Measurements from ENCODE around the gene PHLDA1.

The PHLDA1 gene

GRCh38 chr12:76049575-76050251 is 18.1 kb upstream of the PHLDA1 start:
- Mint-ChIP-seq H3K27ac (peak overlapping the region; percentile 14), H3K27me3 (no peaks in the 10 kb centered on the region), H3K36me3 (ENCODE audit: low read depth) (peaks cover 80% of the 10 kb centered on the region), H3K4me3 (no peak overlapping the region), H3K4me1 (ENCODE audit: low read depth) (peaks cover 9% of the 10 kb centered on the region), H3K9me3 (no peaks in the 10 kb centered on the region)

- peaks cover 67% of the 10 kb centered on the region for H3K36me3 Mint-ChIP-seq (ENCODE audit: low read depth)
Measured at GRCh38 chr12:76047742-76048141, 16.2 kb upstream of the PHLDA1 start.

GRCh38 chr12:76047060-76047459 is 15.5 kb upstream of the PHLDA1 start:
- H3K4me3 Mint-ChIP-seq, result no peak overlapping the region
- peaks cover 9% of the 10 kb centered on the region for H3K4me1 Mint-ChIP-seq (ENCODE audit: low read depth)
- H3K36me3 Mint-ChIP-seq (ENCODE audit: low read depth), result peaks cover 60% of the 10 kb centered on the region
- no peaks in the 10 kb centered on the region for H3K27me3 Mint-ChIP-seq
- H3K27ac Mint-ChIP-seq, result no peak overlapping the region
- no peaks in the 10 kb centered on the region for H3K9me3 Mint-ChIP-seq

More at GRCh38 chr12:76047742-76048141, 16.2 kb upstream of the PHLDA1 start:
- H3K27me3 Mint-ChIP-seq, result no peaks in the 10 kb centered on the region
- H3K4me3 Mint-ChIP-seq, result no peak overlapping the region
- no peak overlapping the region for H3K27ac Mint-ChIP-seq
- H3K9me3 Mint-ChIP-seq, result no peaks in the 10 kb centered on the region
- peaks cover 9% of the 10 kb centered on the region for H3K4me1 Mint-ChIP-seq (ENCODE audit: low read depth)

- peaks cover 27% of the 10 kb centered on the region for H3K36me3 Mint-ChIP-seq (ENCODE audit: low read depth)
- no peak overlapping the region for H3K4me3 Mint-ChIP-seq
- H3K27ac Mint-ChIP-seq, result peak overlapping the region; percentile 17
- H3K4me1 Mint-ChIP-seq (ENCODE audit: low read depth), result peaks cover 3% of the 10 kb centered on the region
- no peaks in the 10 kb centered on the region for H3K27me3 Mint-ChIP-seq
- H3K9me3 Mint-ChIP-seq, result no peaks in the 10 kb centered on the region
Measured at GRCh38 chr12:76043377-76043776, 11.8 kb upstream of the PHLDA1 start.

- H3K36me3 Mint-ChIP-seq (ENCODE audit: low read depth), result peaks cover 17% of the 10 kb centered on the region
- H3K4me3 Mint-ChIP-seq, result no peak overlapping the region
- H3K27me3 Mint-ChIP-seq, result no peaks in the 10 kb centered on the region
- no peak overlapping the region for H3K27ac Mint-ChIP-seq
- no peaks in the 10 kb centered on the region for H3K9me3 Mint-ChIP-seq
- peaks cover 11% of the 10 kb centered on the region for H3K4me1 Mint-ChIP-seq (ENCODE audit: low read depth)
Measured at GRCh38 chr12:76042147-76042546, 10.6 kb upstream of the PHLDA1 start.

- no peaks in the 10 kb centered on the region for H3K27me3 Mint-ChIP-seq
- no peak overlapping the region for H3K27ac Mint-ChIP-seq
- peaks cover 10% of the 10 kb centered on the region for H3K36me3 Mint-ChIP-seq (ENCODE audit: low read depth)
- no peak overlapping the region for H3K4me3 Mint-ChIP-seq
- peaks cover 9% of the 10 kb centered on the region for H3K4me1 Mint-ChIP-seq (ENCODE audit: low read depth)
- no peaks in the 10 kb centered on the region for H3K9me3 Mint-ChIP-seq
Measured at GRCh38 chr12:76041406-76041805, 9.8 kb upstream of the PHLDA1 start.

GRCh38 chr12:76040461-76040860 is 8.9 kb upstream of the PHLDA1 start:
- Mint-ChIP-seq H3K27me3 (no peaks in the 10 kb centered on the region), H3K4me1 (ENCODE audit: low read depth) (peaks cover 14% of the 10 kb centered on the region), H3K36me3 (ENCODE audit: low read depth) (peaks cover 6% of the 10 kb centered on the region), H3K27ac (no peak overlapping the region), H3K4me3 (no peak overlapping the region), H3K9me3 (no peaks in the 10 kb centered on the region)

GRCh38 chr12:76038176-76038575 is 6.6 kb upstream of the PHLDA1 start:
- Mint-ChIP-seq H3K9me3 (no peaks in the 10 kb centered on the region), H3K4me3 (no peak overlapping the region), H3K27ac (peak overlapping the region; percentile 11), H3K27me3 (no peaks in the 10 kb centered on the region), H3K4me1 (ENCODE audit: low read depth) (peaks cover 34% of the 10 kb centered on the region), H3K36me3 (ENCODE audit: low read depth) (no peaks in the 10 kb centered on the region)

- H3K36me3 Mint-ChIP-seq (ENCODE audit: low read depth), result no peaks in the 10 kb centered on the region
- no peaks in the 10 kb centered on the region for H3K27me3 Mint-ChIP-seq
- no peak overlapping the region for H3K4me3 Mint-ChIP-seq
- peaks cover 42% of the 10 kb centered on the region for H3K4me1 Mint-ChIP-seq (ENCODE audit: low read depth)
- no peaks in the 10 kb centered on the region for H3K9me3 Mint-ChIP-seq
- peak overlapping the region; percentile 21 for H3K27ac Mint-ChIP-seq
Measured at GRCh38 chr12:76037130-76038103, 5.8 kb upstream of the PHLDA1 start.

- Mint-ChIP-seq H3K4me3 (no peak overlapping the region), H3K27me3 (no peaks in the 10 kb centered on the region), H3K27ac (no peak overlapping the region), H3K4me1 (ENCODE audit: low read depth) (peaks cover 49% of the 10 kb centered on the region), H3K36me3 (ENCODE audit: low read depth) (peaks cover 9% of the 10 kb centered on the region), H3K9me3 (no peaks in the 10 kb centered on the region)
Measured at GRCh38 chr12:76035045-76035444, 3.5 kb upstream of the PHLDA1 start.

- peak overlapping the region; percentile 94 for H3K27ac Mint-ChIP-seq
- H3K4me3 Mint-ChIP-seq, result peak overlapping the region; percentile 98
Measured at GRCh38 chr12:76033081-76034011, 1.8 kb upstream of the PHLDA1 start.

GRCh38 chr12:76032043-76032981 is 736 bp upstream of the PHLDA1 start:
- Mint-ChIP-seq H3K27ac (peak overlapping the region; percentile 94), H3K4me3 (peak overlapping the region; percentile 98), H3K27me3 (no peaks in the 10 kb centered on the region), H3K9me3 (no peaks in the 10 kb centered on the region), H3K4me1 (ENCODE audit: low read depth) (peaks cover 58% of the 10 kb centered on the region), H3K36me3 (ENCODE audit: low read depth) (peaks cover 32% of the 10 kb centered on the region)

More at GRCh38 chr12:76033081-76034011, 1.8 kb upstream of the PHLDA1 start:
- Mint-ChIP-seq H3K27me3 (no peaks in the 10 kb centered on the region), H3K36me3 (ENCODE audit: low read depth) (peaks cover 26% of the 10 kb centered on the region), H3K4me1 (ENCODE audit: low read depth) (peaks cover 58% of the 10 kb centered on the region), H3K9me3 (no peaks in the 10 kb centered on the region)

GRCh38 chr12:76031081-76031413 is 529 bp downstream of the PHLDA1 start:
- Mint-ChIP-seq H3K9me3 (no peaks in the 10 kb centered on the region), H3K27me3 (no peaks in the 10 kb centered on the region), H3K4me3 (peak overlapping the region; percentile 98), H3K27ac (peak overlapping the region; percentile 97), H3K4me1 (ENCODE audit: low read depth) (peaks cover 67% of the 10 kb centered on the region), H3K36me3 (ENCODE audit: low read depth) (peaks cover 45% of the 10 kb centered on the region)

Data from stimulated activated naive CD8-positive, alpha-beta T cell treated with anti-CD3 and anti-CD28 coated beads, Interleukin-15, Interleukin-2, amounts not matched to agents 100 ng/mL and 50 ng/mL, for 24 hours (primary cell).